Activated naive CD8-positive, alpha-beta T cell (primary cell): Measurements from ENCODE around the gene ZNF185.

Source experiments
- H3K27ac Mint-ChIP-seq: one replicate; pipeline ENCODE4 v1.8.0; 2021; ENCODE audit warnings: mixed read lengths
- H3K27me3 Mint-ChIP-seq: one replicate; pipeline ENCODE4 v1.8.0; 2021; ENCODE audit warnings: mixed read lengths
- H3K36me3 Mint-ChIP-seq: one replicate; pipeline ENCODE4 v1.8.0; 2021; ENCODE audit warnings: mixed read lengths
- H3K4me1 Mint-ChIP-seq: one replicate; pipeline ENCODE4 v1.8.0; 2021; ENCODE audit warnings: low read depth, mixed read lengths
- H3K4me3 Mint-ChIP-seq: one replicate; pipeline ENCODE4 v1.8.0; 2021; ENCODE audit warnings: mild to moderate bottlenecking, mixed read lengths
- H3K9me3 Mint-ChIP-seq: one replicate; pipeline ENCODE4 v1.8.0; 2021; ENCODE audit warnings: low read depth, mixed read lengths

ZNF185 gene

DNA sequence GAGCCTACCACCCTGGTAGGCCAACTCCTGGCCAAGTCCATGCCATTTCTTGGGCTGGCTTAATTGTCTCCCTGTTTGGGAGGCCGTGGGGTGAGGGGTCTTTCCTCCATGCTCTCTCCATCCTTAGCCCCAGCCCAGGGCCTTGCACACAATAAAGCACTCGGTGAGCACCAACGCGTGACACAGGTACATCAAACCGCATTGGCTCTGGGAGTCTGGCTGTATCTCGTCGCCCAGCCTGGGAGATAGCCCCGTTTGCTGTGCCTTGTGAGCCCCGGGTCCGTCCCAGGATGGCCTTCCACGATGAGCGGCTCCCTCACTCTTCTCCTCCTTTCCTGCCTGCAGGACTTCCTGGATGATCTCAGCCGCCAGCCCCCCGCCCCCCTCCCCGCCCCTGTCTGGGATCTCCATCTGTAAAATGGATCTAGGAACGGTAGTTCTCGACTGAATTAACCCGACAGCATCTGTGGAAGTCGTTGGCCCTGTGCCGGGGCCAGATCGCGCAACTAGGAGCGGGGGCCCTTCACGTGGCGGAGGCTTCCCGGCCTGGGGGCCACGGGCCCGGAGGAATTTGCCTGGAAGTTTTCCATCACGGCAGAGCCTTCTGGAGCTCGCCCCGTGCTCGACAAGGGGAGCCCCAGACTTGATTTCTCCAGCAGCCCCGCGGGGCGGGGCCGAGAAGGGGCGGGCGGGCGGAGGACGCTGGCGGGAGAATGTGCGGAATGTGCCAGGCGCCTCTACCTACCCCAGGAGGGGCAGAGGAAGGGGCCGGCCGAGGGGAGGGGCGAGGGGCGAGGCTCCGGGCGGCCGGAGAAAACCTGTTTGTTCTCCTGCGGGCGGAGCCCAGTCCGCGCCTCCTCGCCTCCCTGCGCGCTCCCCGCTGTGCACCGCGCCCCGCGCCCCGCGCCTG, at the start of gene ZNF185:
TSS of gene ZNF185 (plus strand) at position 846 of the 910 bp plus-strand sequence. CDS start 16,423 bp downstream, outside the sequence.
- Mint-ChIP-seq H3K27ac (no peak within 1 kb of the TSS), H3K27me3 (peaks cover 7% of the 10 kb centered on the region), H3K9me3 (no peaks in the 10 kb centered on the region), H3K4me3 (peak within 1 kb of the TSS; percentile 66), H3K4me1 (peaks cover 1% of the 10 kb centered on the region), H3K36me3 (no peaks in the 10 kb centered on the region)

DNA sequence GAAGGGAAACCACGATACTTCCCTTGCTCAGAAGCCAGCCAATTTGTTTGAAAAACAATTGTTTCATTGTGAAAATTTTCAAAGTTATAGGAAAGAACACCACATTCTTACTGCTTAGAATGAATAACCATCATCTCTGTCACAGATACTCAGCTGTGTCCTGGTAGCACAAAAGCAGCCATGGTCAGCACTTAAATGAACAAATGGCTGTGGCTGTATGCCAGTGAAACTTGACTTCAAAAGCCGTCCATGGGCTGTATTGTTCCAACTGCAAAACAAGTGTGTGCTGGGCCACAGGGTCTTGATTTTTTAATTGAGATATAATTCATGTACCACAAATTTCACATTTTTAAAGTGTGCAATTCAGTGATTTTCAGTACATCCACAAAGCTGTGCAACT, 47.4 kb upstream of the ZNF185 start:
- peaks cover 10% of the 10 kb centered on the region for H3K36me3 Mint-ChIP-seq
- H3K27me3 Mint-ChIP-seq: no peaks in the 10 kb centered on the region
- H3K4me1 Mint-ChIP-seq: no peaks in the 10 kb centered on the region
- H3K9me3 Mint-ChIP-seq: no peaks in the 10 kb centered on the region
- H3K4me3 Mint-ChIP-seq: no peak overlapping the region
- H3K27ac Mint-ChIP-seq: no peak overlapping the region

DNA sequence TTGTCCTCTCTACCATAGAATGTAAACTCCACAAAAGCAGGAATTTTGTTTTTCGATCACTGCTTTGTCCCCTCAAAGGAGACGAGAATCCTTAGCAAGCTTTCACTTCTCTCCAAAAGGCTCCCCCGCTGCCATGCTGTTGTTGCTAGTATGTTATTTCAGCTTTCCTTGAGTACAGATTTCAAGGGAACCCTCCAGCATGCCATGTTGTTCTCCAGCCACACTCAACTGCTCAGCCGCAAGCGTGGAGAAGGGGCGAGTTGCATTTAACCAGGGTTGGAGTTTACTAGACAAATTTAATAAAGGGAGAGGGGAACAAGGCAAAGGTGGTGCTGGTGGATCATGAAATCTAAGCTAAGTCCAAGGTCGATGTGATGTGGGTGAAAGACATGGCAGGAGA, 43.9 kb upstream of the ZNF185 start:
- Mint-ChIP-seq H3K4me1 (peaks cover 2% of the 10 kb centered on the region), H3K27ac (no peak overlapping the region), H3K9me3 (no peaks in the 10 kb centered on the region), H3K4me3 (no peak overlapping the region), H3K36me3 (peaks cover 9% of the 10 kb centered on the region), H3K27me3 (no peaks in the 10 kb centered on the region)

DNA sequence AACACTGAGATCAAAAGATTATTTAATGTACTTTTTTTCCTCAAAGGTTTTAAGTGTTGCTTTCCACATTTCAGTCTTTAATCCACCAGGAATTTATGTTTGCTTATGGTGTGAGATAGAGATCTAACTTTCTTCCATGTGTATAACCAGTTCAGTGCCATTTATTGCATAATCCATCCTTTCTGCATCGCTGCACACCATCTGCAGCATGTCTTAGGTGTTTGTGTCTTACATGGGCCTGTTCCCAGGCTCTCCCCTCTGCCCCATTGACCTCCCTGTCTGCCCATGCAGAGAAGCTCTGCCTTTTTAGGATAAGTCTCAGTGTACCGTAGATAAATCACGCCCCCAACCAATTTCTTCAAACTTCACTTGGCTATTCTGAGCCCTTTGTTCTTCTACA, 36.8 kb upstream of the ZNF185 start:
- H3K27me3 Mint-ChIP-seq: no peaks in the 10 kb centered on the region
- H3K36me3 Mint-ChIP-seq: no peaks in the 10 kb centered on the region
- H3K9me3 Mint-ChIP-seq: no peaks in the 10 kb centered on the region

DNA sequence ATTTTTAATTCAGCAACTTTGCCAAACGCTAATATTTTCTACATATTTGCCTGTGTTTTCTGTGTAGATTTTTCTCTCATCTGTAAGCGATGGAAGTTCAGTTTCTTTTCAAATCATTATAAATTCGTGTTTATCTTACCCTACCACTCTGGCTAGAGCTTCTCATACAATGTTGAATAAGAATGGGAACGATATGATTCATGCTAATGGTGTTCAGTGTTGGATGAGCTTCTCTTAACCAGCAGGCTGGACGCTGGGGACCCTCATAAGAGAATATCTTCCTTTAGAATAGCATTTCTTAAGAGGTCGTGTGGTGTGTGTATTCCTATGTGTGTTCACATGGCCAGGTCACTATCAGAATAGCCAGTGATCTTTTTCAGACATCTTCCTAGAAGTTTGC, 36.0 kb upstream of the ZNF185 start:
- Mint-ChIP-seq H3K27me3 (no peaks in the 10 kb centered on the region), H3K4me1 (peaks cover 2% of the 10 kb centered on the region), H3K27ac (no peak overlapping the region), H3K9me3 (no peaks in the 10 kb centered on the region), H3K36me3 (no peaks in the 10 kb centered on the region), H3K4me3 (no peak overlapping the region)

More for the DNA sequence above, 36.8 kb upstream of the ZNF185 start:
- H3K4me1 Mint-ChIP-seq: peaks cover 2% of the 10 kb centered on the region
- H3K27ac Mint-ChIP-seq: no peak overlapping the region
- no peak overlapping the region for H3K4me3 Mint-ChIP-seq

DNA sequence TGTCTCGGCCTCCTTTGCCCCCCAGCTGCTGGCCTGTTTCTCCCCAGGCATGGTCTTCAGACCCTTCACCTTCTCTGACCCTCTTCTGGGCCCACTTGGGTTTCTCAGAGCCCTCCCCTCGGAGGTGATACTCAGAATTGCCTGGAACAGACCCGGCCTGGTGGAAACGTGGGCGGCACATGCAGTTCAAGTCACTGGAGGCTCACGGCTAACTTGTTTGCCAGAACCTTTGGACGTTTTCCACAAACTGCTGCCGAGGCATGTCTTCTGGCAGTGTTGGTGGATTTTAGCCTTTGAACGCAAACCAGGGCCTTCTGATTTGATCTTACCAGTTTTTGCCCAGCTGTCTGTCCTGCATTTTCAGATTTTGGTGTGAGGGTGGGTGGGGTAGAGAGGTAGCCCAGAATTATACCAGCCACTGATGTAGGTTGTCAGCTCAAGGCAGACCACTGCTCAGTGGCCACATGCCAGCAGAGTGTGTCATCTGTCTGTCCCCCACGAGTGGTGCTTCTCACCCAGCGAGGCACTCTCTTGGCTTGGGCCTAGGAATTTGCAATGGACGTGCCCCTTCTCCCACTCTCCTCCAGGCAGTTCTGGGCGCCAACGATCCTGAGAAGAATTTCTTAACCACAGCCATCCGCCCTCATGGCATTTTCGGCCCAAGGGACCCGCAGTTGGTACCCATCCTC, 32.5 kb upstream of the ZNF185 start:
- no peaks in the 10 kb centered on the region for H3K4me1 Mint-ChIP-seq
- H3K27me3 Mint-ChIP-seq: no peaks in the 10 kb centered on the region
- no peak overlapping the region for H3K27ac Mint-ChIP-seq
- no peak overlapping the region for H3K4me3 Mint-ChIP-seq
- H3K9me3 Mint-ChIP-seq: no peaks in the 10 kb centered on the region
- no peaks in the 10 kb centered on the region for H3K36me3 Mint-ChIP-seq

DNA sequence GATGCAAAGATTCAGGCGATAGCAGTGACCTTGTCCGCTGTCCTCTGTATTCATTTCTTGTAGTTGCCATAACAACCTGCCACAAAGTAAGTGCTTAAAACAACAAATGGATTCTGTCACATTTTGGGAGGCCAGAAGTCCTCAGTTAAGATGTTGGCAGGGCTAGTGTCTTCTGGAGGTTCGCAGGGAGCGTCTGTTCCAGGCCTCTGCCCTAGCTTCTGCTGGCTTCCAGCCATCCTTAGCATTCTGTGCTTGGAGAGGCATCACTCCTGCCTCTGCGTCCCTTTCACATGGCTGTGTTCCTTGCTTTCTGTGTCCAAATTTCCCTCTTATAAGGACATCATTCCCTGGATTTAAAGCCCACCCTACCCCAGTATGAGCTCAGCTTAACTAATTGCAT, 31.5 kb upstream of the ZNF185 start:
- no peak overlapping the region for H3K27ac Mint-ChIP-seq
- H3K27me3 Mint-ChIP-seq: no peaks in the 10 kb centered on the region
- H3K4me1 Mint-ChIP-seq: no peaks in the 10 kb centered on the region
- H3K36me3 Mint-ChIP-seq: no peaks in the 10 kb centered on the region
- no peak overlapping the region for H3K4me3 Mint-ChIP-seq
- H3K9me3 Mint-ChIP-seq: no peaks in the 10 kb centered on the region

DNA sequence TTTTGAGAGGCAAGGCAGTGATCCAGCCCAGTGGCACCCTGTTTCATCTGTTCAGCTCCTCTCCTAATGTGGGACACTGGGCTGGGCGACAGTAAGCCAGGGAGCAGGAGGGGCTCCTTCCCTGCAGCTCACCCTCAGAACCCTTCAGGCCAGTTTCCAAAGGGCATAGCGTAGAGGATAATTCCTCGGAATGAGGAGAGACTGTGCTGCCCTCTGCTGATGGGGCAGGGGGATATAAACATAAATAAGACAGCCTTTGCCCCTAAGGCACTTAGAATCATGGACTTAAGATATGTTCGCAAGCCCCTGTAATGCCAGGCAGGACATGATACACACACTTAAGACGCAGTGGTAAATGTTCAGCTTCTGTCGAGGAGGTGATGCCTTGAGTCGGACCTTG, 27.9 kb upstream of the ZNF185 start:
- peaks cover 11% of the 10 kb centered on the region for H3K4me1 Mint-ChIP-seq
- H3K4me3 Mint-ChIP-seq: no peak overlapping the region
- no peaks in the 10 kb centered on the region for H3K36me3 Mint-ChIP-seq
- no peaks in the 10 kb centered on the region for H3K27me3 Mint-ChIP-seq
- H3K27ac Mint-ChIP-seq: no peak overlapping the region
- no peaks in the 10 kb centered on the region for H3K9me3 Mint-ChIP-seq

DNA sequence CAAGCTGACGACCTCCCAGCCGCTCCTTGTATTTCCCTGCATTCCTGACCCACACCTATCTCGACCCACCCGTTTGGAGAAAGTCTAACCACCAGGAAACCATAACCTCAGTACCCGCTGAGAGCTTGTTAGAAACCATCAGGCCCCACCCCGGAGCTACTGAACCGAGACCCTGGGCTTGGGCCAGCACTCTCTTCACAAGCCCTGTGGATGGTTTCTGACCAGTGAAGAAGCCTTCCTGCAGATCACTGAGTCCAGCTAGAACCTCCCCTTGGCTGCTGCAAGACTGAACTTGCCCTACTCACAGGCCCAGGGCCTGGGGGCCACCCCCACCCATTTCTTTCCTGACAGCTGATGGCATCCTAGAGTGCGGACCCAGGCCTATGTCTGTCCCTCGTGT, 26.6 kb upstream of the ZNF185 start:
- Mint-ChIP-seq H3K4me1 (peaks cover 11% of the 10 kb centered on the region), H3K9me3 (no peaks in the 10 kb centered on the region), H3K4me3 (no peak overlapping the region), H3K36me3 (no peaks in the 10 kb centered on the region), H3K27ac (no peak overlapping the region), H3K27me3 (no peaks in the 10 kb centered on the region)

DNA sequence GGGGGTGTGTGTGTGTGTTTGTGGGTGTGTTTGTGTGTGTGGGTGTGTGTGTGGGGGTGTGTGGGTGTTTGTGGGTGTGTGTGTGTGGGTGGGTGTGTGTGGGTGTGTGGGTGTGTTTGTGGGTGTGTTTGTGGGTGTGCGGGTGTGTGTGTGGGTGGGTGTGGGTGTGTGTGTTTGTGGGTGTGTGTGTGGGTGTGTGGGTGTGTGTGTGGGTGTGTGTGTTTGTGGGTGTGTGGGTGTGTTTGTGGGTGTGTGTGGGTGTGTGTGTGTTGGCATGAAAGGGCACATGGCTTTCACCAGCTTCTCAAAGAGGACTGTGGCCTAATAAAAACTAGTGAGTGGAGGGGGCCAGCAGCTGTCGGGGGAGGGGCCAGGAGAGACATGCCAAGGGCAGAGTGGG, 25.3 kb upstream of the ZNF185 start:
- Mint-ChIP-seq H3K4me3 (no peak overlapping the region), H3K36me3 (no peaks in the 10 kb centered on the region), H3K9me3 (no peaks in the 10 kb centered on the region), H3K27ac (no peak overlapping the region), H3K4me1 (peaks cover 11% of the 10 kb centered on the region), H3K27me3 (no peaks in the 10 kb centered on the region)

DNA sequence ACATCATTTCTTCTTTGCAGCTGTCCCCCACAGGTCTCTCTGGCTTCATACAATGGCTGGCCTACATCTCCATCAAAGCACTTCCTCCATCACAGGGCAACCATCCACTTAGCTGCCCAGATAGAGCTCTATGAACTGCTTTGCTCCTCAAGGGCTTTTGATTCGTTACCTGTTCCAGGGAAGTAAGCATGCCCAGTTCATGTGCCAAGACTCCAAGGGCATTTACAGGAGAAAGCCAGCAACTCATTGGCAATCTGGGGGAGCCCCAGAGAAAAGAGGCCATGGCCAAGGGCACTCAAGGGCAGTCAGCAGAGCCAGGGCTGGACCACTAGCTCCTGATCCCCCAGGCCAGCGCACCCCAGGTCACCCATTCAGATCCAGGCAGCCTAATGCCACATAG, 24.5 kb upstream of the ZNF185 start:
- Mint-ChIP-seq H3K4me3 (no peak overlapping the region), H3K27me3 (no peaks in the 10 kb centered on the region), H3K36me3 (no peaks in the 10 kb centered on the region), H3K9me3 (no peaks in the 10 kb centered on the region), H3K27ac (peak overlapping the region; percentile 8), H3K4me1 (peaks cover 11% of the 10 kb centered on the region)

DNA sequence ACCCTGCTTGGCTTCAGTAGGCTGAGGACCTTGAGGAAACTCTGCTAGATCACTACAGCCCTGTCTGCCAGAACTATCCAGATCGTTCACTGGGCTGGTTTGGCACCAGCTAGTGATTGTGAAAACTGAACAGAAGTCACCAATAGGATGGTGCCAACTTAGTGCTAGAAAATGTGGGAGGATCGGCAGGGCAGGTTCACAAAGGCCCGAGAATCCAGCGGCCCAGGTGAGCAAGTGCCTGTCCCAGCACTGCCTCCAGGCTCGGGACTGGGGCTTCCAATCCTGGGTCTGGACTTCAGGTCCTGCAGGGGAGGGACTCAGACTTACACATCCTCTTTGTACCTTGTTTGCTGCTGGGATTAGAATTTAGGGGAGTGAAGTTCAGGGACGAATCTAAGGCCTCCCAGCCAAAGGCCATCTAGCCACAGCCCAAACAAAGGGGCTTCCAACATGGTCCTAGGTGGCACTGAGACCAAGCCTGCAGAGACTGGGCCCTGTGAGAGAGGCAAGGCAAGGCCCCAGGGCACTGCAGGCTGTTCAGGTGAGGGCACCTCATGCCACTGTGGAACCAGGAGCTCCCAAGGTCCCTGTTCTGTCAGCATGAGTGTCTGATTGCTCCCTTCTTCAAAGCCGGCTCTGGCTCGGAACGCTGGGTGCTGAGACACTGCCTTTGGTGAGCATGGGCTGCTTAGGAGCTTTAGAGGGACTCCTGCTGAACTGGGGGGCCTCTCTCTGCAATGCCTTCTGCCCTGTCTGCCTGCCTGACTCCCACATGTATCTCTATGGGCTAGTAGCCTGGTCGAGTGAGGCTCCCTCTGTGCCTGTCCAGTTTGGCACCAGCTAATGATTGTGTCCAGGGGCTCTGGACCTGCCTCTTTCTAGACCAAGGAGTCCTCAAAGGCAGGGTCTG, 20.7 kb upstream of the ZNF185 start:
- Mint-ChIP-seq H3K27me3 (no peaks in the 10 kb centered on the region), H3K27ac (no peak overlapping the region), H3K4me3 (no peak overlapping the region), H3K4me1 (peaks cover 5% of the 10 kb centered on the region), H3K9me3 (no peaks in the 10 kb centered on the region), H3K36me3 (no peaks in the 10 kb centered on the region)

DNA sequence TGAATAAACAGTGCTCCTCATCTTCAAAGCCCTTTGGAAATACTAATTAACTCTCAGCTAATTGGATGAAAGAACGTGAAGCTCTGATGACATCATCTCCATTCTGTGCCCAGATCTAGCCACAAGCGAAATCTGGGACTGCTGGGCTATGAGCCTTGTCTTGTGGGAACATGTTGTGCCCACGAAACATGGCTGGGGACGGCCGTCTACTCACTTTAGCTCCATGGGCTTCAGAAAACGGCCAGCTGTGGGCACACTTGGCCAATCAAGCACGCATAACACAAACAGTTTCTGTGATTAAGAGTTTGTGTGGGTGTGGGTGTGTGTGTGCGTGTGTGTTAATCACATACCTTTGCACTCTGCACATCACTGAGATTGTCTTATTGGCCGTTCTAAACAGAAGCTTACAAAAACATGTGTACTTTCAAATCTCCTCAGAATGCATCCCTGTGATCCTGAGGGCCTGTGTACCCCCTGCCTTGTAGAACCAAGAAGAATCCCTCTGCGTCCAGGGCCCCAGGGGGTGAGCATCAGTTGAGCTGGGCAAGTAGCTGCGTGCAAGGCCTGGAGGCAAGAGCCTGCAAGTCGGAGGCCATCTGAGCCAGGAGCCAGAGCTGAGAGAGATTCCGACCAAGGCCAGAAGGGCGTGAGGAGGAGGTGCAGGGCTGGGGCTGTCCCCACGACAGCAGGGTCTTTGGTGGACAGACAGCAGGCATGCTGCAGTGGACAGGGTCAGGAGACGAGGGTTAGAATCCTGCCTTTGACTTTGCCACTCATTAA, 18.7 kb upstream of the ZNF185 start:
- Mint-ChIP-seq H3K36me3 (no peaks in the 10 kb centered on the region), H3K4me1 (no peaks in the 10 kb centered on the region), H3K27ac (no peak overlapping the region), H3K4me3 (no peak overlapping the region), H3K27me3 (no peaks in the 10 kb centered on the region), H3K9me3 (no peaks in the 10 kb centered on the region)

DNA sequence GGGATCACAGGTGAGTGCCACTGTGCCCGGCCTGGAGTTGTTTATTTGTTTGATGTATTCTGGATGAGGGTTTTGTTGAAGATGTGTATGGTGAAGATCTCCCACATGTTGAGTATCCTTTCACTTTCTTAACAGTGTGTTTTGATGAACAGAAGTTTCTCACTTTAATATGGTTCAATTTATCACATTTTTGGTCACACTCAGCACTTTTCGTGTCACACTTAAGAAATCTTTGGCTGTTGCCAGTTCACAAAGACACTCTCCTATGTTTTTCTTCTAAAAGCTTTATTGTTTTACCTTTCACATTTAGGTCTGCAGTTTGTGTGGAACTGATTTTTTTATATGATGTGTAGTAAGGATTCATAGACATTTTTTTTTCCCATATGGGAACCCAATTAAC, 16.6 kb upstream of the ZNF185 start:
- Mint-ChIP-seq H3K36me3 (no peaks in the 10 kb centered on the region), H3K27me3 (no peaks in the 10 kb centered on the region), H3K4me1 (no peaks in the 10 kb centered on the region), H3K27ac (no peak overlapping the region), H3K9me3 (no peaks in the 10 kb centered on the region), H3K4me3 (no peak overlapping the region)
